Spleen (tissue), 13 donors: Measurements from ENCODE around the gene SLC35F6. TPM values are rescaled to one million over a fixed set of nuclear protein-coding genes. Genes with fewer than 3 reads are reported as not detected.

Source experiments
- DNase-seq: peaks from one replicate; pipeline ENCODE4 v3.0.0-alpha.2; 2020
- H3K27ac ChIP-seq, 8 donors: fragments of 200-600 bp; sonication (generic) in 7 of 8; 1 replicate in 4 of 8; 2 replicates in 4 of 8; pipeline versions ENCODE4 v1.5.0 to v1.8.0; 2016 to 2021; ENCODE audit warnings: inconsistent platforms in 4 of 8, mild to moderate bottlenecking in 4 of 8, moderate library complexity in 1 of 8
- H3K27me3 ChIP-seq, 7 donors: fragments of 200-600 bp; sonication (generic) in 6 of 7; replicated peaks in 1 of 7; 1 replicate in 4 of 7; 2 replicates in 3 of 7; pipeline versions ENCODE4 v1.5.0 to v1.8.0; 2016 to 2021; ENCODE audit warnings: inconsistent platforms in 3 of 7, mild to moderate bottlenecking in 1 of 7
- H3K36me3 ChIP-seq, 6 donors: fragments of 200-600 bp; sonication (generic) in 5 of 6; 1 replicate in 4 of 6; 2 replicates in 2 of 6; pipeline versions ENCODE4 v1.5.0 to v1.8.0; 2016 to 2021; ENCODE audit warnings: inconsistent platforms in 2 of 6
- H3K4me1 ChIP-seq, 6 donors: fragments of 200-600 bp; sonication (generic) in 5 of 6; 1 replicate in 3 of 6; 2 replicates in 3 of 6; pipeline versions ENCODE4 v1.5.0 to v1.8.0; 2016 to 2021; ENCODE audit warnings: inconsistent platforms in 3 of 6
- H3K4me3 ChIP-seq, 8 donors: fragments of 200-600 bp; sonication (generic) in 7 of 8; 1 replicate in 4 of 8; 2 replicates in 4 of 8; pipeline versions ENCODE4 v1.5.0 to v1.8.0; 2016 to 2021; ENCODE audit warnings: inconsistent platforms in 4 of 8, mild to moderate bottlenecking in 4 of 8, moderate library complexity in 2 of 8
- H3K9me3 ChIP-seq, 8 donors: fragments of 200-600 bp; sonication (generic) in 7 of 8; 1 replicate in 4 of 8; 2 replicates in 4 of 8; pipeline versions ENCODE4 v1.5.0 to v1.8.0; 2016 to 2021; ENCODE audit warnings: inconsistent platforms in 4 of 8
- POLR2A ChIP-seq, 3 donors: fragments of 450-650 bp; IDR thresholded peaks; one replicate each; pipeline ENCODE4 v1.5.1; 2017; ENCODE audit warnings: antibody characterized with exemption in 3 of 3, mild to moderate bottlenecking in 1 of 3
- POLR2AphosphoS5 ChIP-seq, 3 donors: sonication (generic); formaldehyde crosslinking; IDR thresholded peaks; one replicate each; pipeline ENCODE4 v1.5.1; 2017; ENCODE audit warnings: antibody characterized with exemption in 3 of 3
- WGBS, 5 donors: extraction: QIAGEN DNeasy Blood & Tissue Kit in 3 of 5; methylation state at CpG; one replicate each; pipeline versions ENCODE4 v1.1.5 to v1.1.7; 2013 to 2018; 5-methylcytosine and 5-hydroxymethylcytosine counted together
- intact Hi-C: fragments of 100-400 bp; cut with DNase I; formaldehyde crosslinking; loops from one replicate; pipeline ENCODE4 v1.15.0; 2023; ENCODE audit warnings: low total_unique reads
- long read RNA-seq, 2 donors: transcript quantifications; one replicate each; lab custom pipeline, GENCODE V29; 2026
- polyA plus RNA-seq, 3 donors: library from polyadenylated mRNA; stranded (reverse); fragments of 200-250 nt; gene quantifications; one replicate each; pipeline ENCODE4 v1.2.1, GENCODE V29; 2013
- total RNA-seq, 7 donors: library from RNA; depleted of rRNA in 3 of 7; stranded (reverse); fragments of >200 nt in 3 of 7; fragmentation: NEBNext Ultra II Directional in 4 of 7; extraction: Animal tissue kit (Norgen Biotek cat#: 25700) in 4 of 7; gene quantifications; one replicate each; pipeline versions ENCODE4 v1.1.0 to v1.2.1, GENCODE V29; 2016 to 2021
- TF ChIP-seq, protein P1 (sequence below), 11 experiments: fragments of 200-600 bp in 7 of 11; fragments of 450-650 bp in 4 of 11; sonication (generic) in 4 of 11; IDR thresholded peaks in 8 of 11; conservative IDR thresholded peaks in 3 of 11; 1 replicate in 7 of 11; 2 replicates in 4 of 11; pipeline versions ENCODE4 v1.4.0 to v1.8.0; 2016 to 2021; ENCODE audit warnings: antibody characterized with exemption in 11 of 11, inconsistent platforms in 4 of 11, mild to moderate bottlenecking in 1 of 11
- donor health status: healthy with polysubstance abuse.
- donor health status: DM: no; HTN: no; CAD: no; lungs with moderate emphysema.
- donor health status: DM: no; HTN: no; CAD: no.
- donor health status: Bipolar disorder and iron deficiency.
- donor health status: healthy.
- donor health status: DM: no; HTN: no; CAD: no.
- donor health status: DM: yes; HTN: yes; CAD: no.

SLC35F6 gene, protein sequence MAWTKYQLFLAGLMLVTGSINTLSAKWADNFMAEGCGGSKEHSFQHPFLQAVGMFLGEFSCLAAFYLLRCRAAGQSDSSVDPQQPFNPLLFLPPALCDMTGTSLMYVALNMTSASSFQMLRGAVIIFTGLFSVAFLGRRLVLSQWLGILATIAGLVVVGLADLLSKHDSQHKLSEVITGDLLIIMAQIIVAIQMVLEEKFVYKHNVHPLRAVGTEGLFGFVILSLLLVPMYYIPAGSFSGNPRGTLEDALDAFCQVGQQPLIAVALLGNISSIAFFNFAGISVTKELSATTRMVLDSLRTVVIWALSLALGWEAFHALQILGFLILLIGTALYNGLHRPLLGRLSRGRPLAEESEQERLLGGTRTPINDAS
- total RNA-seq (10 to 100 TPM; 28.3 to 50.2 (median 40.0) TPM), polyA plus RNA-seq (10 to 100 TPM in 1 of 3 donors, 1 to 10 TPM in 2; 5.3 to 10.9 (median 7.0) TPM)
- long read RNA-seq, donor 1, transcript SLC35F6-201 (6 exons, 3,898 nt) = major isoform, 7 of 9 reads
- long read RNA-seq, donor 1, partial matches to known transcripts = 0 of 9 reads
- long read RNA-seq, donor 1, other reads (novel, unspliced or antisense) = 0 of 9 reads
- long read RNA-seq, donor 2, partial matches to known transcripts = 0 of 4 reads
- long read RNA-seq, donor 2, other reads (novel, unspliced or antisense) = 0 of 4 reads

DNA sequence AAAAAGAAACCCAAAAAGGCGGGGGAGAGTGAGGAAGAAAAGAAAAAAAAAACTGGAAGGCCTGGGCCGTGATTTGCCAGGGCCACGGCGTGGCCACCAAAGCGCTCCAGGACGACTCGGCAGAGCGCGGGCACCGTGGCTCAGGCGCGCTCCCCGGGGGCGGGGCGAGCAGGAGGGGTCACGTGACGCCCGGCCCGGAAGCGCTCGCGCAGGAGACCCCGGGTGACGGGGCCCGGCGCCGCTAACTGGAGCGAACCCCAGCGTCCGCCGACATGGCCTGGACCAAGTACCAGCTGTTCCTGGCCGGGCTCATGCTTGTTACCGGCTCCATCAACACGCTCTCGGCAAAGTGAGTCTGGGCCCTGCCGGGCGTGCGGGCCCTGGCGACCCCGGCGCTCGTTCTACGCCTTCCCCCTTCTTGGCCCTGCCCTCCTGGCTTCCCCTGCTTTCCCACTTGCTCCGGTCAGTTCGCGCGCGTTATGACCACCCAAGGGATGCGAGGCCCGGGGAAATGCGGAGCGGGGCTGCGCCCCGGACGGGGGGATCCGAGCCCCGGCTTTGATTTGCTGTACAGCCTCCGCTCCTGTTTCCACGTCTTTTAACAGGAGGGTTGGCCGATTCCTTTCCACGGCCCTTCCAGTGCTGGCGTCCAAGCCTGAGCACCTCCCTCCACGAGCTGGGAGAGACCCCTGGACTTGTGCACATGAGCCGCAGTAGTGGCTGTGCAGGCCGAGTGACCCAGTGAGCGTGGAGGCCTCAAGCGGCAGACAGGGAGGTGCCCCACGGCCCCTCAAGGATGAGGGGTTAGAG lies at the start of gene SLC35F6:
Gene SLC35F6 (plus strand): TSS at position 207 of the 810 bp plus-strand sequence. CDS start 66 bp downstream, at position 273.
- Histone ChIP-seq H3K27me3 (no peaks in the 10 kb centered on the region), H3K4me1 (peaks cover 20 to 60% (median 49%) of the 10 kb centered on the region in 6 donors), H3K9me3 (no peaks in the 10 kb centered on the region), H3K36me3 (peaks cover 0 to 23% (median 0%) of the 10 kb centered on the region in 6 donors), H3K4me3 (peak within 1 kb of the TSS; percentile 60 to 93 (median 82)), H3K27ac (peak within 1 kb of the TSS; percentile 49 to 95 (median 92))
- TF ChIP-seq POLR2A (IDR thresholded peaks at IDR 0.05) = peak; percentile 17 to 64 (median 63)
- TF ChIP-seq, protein P1, sequence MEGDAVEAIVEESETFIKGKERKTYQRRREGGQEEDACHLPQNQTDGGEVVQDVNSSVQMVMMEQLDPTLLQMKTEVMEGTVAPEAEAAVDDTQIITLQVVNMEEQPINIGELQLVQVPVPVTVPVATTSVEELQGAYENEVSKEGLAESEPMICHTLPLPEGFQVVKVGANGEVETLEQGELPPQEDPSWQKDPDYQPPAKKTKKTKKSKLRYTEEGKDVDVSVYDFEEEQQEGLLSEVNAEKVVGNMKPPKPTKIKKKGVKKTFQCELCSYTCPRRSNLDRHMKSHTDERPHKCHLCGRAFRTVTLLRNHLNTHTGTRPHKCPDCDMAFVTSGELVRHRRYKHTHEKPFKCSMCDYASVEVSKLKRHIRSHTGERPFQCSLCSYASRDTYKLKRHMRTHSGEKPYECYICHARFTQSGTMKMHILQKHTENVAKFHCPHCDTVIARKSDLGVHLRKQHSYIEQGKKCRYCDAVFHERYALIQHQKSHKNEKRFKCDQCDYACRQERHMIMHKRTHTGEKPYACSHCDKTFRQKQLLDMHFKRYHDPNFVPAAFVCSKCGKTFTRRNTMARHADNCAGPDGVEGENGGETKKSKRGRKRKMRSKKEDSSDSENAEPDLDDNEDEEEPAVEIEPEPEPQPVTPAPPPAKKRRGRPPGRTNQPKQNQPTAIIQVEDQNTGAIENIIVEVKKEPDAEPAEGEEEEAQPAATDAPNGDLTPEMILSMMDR (IDR thresholded peaks at IDR 0.05 in 8 of 11, conservative IDR thresholded peaks at IDR 0.05 in 3 of 11) = peak in 1 of 11 experiments; percentile 7
- TF ChIP-seq POLR2AphosphoS5 (IDR thresholded peaks at IDR 0.05) = peak; percentile 93 to 95 (median 93)
- DNase-seq = peak; percentile 96
- intact Hi-C loops = no loop called here
- 1 to 3% (median 2%) methylated on average over 42 to 68 of the region's 68 CpGs for whole genome bisulfite sequencing, 5 donors

DNA sequence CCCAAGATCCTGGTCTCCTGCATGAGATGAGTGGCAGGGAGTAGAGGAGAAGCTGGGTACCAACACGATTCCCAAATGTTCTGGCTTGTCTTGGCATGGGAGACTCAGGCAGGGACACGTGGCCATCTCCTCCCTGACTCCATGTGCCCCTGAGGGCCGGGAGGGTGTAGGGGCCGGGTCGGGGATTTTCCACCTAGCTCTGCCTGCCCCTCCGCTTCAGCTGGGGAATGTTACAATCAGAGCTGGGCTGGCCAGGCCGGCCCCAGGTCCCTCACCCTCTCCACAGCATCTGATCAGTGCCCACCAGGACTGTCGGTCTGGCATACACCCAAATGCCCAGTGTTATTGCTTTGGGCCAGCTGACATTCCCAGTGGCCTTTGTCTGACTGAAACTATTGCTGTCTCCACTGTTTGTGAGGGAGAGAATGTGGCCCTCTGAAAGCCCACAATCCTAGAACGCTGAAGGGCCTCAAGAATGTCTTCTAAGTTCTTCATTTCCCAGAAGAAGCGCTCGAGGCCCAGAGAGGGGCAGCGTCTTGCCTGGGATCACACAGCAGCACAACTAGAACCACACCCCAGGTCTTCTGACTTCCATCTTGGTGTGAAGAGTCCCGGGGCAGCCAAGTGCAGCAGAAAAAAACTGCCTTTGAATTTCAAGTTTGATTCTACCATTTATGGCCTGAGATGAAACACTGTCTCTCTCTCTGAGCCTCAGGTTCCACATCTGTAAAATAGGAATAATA lies 48.4 kb upstream of the SLC35F6 start:
- Histone ChIP-seq H3K9me3 (no peaks in the 10 kb centered on the region), H3K36me3 (no peaks in the 10 kb centered on the region), H3K27me3 (no peaks in the 10 kb centered on the region), H3K4me1 (peaks cover 0 to 26% (median 10%) of the 10 kb centered on the region in 6 donors), H3K4me3 (no peak overlapping the region), H3K27ac (no peak overlapping the region)
- WGBS, 5 donors = 78 to 84% (median 83%) methylated on average over 13 of the region's 13 CpGs
- TF ChIP-seq POLR2AphosphoS5 (IDR thresholded peaks at IDR 0.05) (no peak), POLR2A (IDR thresholded peaks at IDR 0.05) (no peak)
- TF ChIP-seq, protein P1 (IDR thresholded peaks at IDR 0.05 in 8 of 11, conservative IDR thresholded peaks at IDR 0.05 in 3 of 11) = no peak
- intact Hi-C loops = no loop called here
- no peak for DNase-seq

DNA sequence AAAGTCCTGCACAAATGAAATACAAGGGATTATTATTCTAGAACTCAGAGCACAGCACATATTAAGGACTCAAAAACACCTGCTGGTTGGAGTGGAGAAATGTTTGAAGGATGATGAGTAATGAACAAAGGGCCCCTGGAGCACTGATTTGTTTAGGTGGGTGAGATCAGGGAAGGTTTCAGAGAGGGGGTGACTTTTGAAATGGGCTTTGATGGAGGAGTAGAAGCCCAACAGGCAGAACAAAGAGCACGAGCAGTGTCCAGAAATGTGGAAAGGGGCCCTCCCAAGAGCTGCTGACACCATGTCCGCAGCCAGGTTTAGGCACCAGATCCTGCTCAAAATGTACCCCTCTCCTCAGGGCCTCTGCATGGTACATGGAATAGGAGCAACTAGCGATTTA lies 47.7 kb upstream of the SLC35F6 start:
- no peak overlapping the region for H3K27ac ChIP-seq
- no peaks in the 10 kb centered on the region for H3K27me3 ChIP-seq
- H3K9me3 ChIP-seq = no peaks in the 10 kb centered on the region
- intact Hi-C loops = no loop called here
- WGBS, 5 donors = 73 to 94% (median 87%) methylated on average over 3 of the region's 3 CpGs
- H3K4me1 ChIP-seq = peaks cover 0 to 32% (median 13%) of the 10 kb centered on the region in 6 donors
- no peaks in the 10 kb centered on the region for H3K36me3 ChIP-seq
- no peak for DNase-seq
- H3K4me3 ChIP-seq = no peak overlapping the region
- no peak for TF ChIP-seq POLR2AphosphoS5 (IDR thresholded peaks at IDR 0.05)
- TF ChIP-seq POLR2A (IDR thresholded peaks at IDR 0.05) = no peak
- TF ChIP-seq, protein P1 (IDR thresholded peaks at IDR 0.05 in 8 of 11, conservative IDR thresholded peaks at IDR 0.05 in 3 of 11) = no peak
